ENCODE results near the gene CEACAM18.
"Not testable (repeated sequence)": the region's sequence is repeated elsewhere in the genome, so short reads cannot be mapped to it uniquely, and the experiment has no call there.

The CEACAM18 gene

GRCh38 chr19:51489113-51489512 is 10.8 kb downstream of the CEACAM18 start:
- no peak for DNase-seq (ENCODE audit: low read depth in 1 of 2, low spot score in 1 of 2)

DNA sequence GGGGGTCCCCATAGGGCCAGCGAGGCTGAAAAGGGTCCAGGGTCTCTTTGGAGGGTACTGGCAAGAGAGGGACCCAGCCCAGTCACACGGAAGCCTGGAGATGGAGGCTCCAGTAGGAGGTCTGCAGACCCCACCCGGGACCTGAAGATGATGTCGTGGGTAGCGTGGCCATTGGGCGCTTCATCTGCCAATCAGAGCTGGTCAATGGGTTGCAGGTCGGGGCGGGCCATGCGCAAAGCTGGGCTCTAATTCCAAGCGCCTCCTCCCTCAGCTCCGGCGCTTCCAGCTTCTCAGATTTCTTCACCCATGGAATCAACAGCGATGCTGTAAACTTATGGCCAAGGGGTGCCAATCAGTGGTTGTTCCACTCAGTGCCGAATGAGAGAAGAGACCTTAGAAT is 12.3 kb downstream of the CEACAM18 start:
- DNase-seq (ENCODE audit: low read depth in 1 of 2, low spot score in 1 of 2), result no peak

GRCh38 chr19:51491586-51491985 is 13.2 kb downstream of the CEACAM18 start:
- DNase-seq (ENCODE audit: low read depth in 1 of 2, low spot score in 1 of 2), result no peak

DNA sequence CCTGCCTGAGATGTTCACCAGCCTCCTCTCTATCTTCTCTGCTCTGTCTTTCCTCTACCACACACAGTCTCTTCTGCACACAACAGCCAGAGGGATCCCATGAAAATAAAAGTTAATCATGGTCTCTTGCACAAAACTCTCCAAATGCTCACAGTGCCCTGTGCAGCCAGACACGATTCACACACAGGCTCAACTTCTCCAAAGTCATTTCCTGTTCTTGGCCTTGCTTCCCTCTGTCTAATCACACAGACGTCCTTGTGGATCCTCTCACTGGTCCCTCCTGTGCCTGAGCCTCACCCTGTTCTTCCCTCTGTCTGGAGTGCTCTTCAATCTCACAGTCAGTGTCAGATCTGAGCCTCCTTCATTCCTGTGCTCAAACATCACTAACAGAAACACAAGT is 15.4 kb downstream of the CEACAM18 start:
- DNase-seq (ENCODE audit: low read depth in 1 of 2, low spot score in 1 of 2), result no peak

- DNase-seq (ENCODE audit: low read depth in 1 of 2, low spot score in 1 of 2), result no peak
Measured at GRCh38 chr19:51497666-51498065, 19.3 kb downstream of the CEACAM18 start.

DNA sequence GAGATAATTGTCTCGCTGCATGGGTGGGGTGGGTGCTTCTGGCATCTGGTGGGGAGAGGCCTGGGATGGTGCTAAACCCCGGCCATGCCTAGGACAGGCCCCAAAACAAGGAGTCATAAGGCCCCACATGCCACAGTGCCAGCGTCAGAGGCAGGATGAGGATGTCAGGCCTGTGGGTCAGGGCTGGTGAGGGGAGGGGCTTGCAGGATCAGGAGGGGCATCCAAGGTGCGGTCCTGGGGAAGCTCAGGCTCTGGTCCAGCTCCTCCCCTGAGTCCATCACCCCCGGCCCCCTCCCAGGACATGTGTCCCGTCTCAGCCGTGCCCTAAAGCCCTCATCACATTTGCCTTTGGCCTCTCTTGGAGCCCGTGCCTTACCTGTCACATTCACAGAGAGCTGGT is 22.6 kb downstream of the CEACAM18 start:
- DNase-seq (ENCODE audit: low read depth in 1 of 2, low spot score in 1 of 2), result not testable (repeated sequence)

- no peak for DNase-seq (ENCODE audit: low read depth in 1 of 2, low spot score in 1 of 2)
Measured at GRCh38 chr19:51501594-51502263, 23.4 kb downstream of the CEACAM18 start, which contains the start of gene SIGLEC12. TSS of gene SIGLEC12 (minus strand) at chr19:51501800. CDS start at chr19:51501733, 67 bp downstream.

DNA sequence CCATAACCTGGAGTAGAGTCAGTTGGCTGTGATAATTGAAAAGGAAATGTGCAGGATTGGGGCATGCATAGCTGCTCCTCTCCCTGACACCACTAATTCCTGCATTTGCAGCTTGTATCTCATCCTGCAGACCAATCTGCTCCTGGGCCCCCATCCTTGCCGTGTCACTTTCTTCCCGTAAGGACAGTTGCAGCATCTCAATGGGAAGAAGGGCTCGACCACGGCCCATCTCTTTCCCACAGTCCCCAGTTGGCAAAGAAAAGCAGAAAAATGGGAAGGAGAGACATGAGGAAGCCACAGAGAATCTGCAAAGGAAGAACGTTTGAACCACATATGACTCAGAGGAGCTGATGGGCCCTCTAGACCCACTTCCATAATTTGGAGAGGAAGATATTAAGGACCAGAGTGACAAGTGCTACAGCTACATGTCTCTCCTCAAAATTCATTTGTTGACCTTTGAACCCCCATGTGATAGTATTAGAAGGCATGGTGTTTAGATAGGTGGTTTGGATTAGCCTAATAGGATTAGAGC is 25.0 kb downstream of the CEACAM18 start:
- no peak for DNase-seq (ENCODE audit: low read depth in 1 of 2, low spot score in 1 of 2)

DNA sequence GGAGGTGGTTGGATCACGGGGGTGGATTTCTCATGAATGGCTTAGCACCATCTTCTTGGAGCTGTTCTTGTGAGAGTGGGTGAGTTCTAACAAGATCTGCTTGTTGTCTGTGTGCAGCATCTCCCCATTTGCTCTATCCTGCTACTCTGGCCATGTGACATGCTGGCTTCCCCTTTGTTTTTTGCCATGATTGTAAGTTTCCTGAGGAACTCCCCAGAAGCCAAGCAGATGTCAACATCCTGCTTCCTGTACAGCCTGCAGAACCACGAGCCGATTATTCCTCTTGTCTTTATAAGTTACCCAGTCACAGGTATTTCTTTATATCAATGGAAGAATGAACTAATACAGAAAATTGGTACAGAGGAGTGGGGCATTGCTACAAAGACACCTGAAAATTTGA is 25.6 kb downstream of the CEACAM18 start:
- no peak for DNase-seq (ENCODE audit: low read depth in 1 of 2, low spot score in 1 of 2)

- no peak for DNase-seq (ENCODE audit: low read depth in 1 of 2, low spot score in 1 of 2)
Measured at GRCh38 chr19:51505904-51506303, 27.6 kb downstream of the CEACAM18 start.

- DNase-seq (ENCODE audit: low read depth in 1 of 2, low spot score in 1 of 2), result no peak
Measured at GRCh38 chr19:51507192-51507591, 28.9 kb downstream of the CEACAM18 start.

DNA sequence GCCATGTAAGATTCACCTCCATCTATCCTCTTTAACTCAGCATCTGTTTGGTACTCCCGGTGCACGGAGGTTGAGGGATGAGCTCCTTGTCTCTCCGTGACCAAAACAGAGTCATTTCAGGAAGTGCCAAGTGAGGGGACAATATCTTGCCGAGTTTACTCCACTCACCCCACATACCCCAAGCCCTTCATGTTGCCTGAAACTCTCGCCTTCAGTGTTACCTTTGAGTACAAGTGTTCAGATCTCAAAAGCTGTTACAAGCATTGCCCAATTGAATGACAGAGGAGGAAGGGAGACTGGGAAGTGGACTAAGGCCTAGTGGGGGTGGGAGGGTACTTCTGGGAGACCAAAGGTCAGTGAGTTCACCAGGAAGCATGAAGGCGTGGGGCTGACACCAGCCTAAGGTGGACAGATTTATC is 29.3 kb downstream of the CEACAM18 start:
- no peak for DNase-seq (ENCODE audit: low read depth in 1 of 2, low spot score in 1 of 2)

- DNase-seq (ENCODE audit: low read depth in 1 of 2, low spot score in 1 of 2), result no peak
Measured at GRCh38 chr19:51508059-51508733, 29.9 kb downstream of the CEACAM18 start.

- DNase-seq (ENCODE audit: low read depth in 1 of 2, low spot score in 1 of 2), result no peak
Measured at GRCh38 chr19:51509823-51510660, 31.7 kb downstream of the CEACAM18 start.

GRCh38 chr19:51511353-51511752 is 33.0 kb downstream of the CEACAM18 start:
- no peak for DNase-seq (ENCODE audit: low read depth in 1 of 2, low spot score in 1 of 2)

DNA sequence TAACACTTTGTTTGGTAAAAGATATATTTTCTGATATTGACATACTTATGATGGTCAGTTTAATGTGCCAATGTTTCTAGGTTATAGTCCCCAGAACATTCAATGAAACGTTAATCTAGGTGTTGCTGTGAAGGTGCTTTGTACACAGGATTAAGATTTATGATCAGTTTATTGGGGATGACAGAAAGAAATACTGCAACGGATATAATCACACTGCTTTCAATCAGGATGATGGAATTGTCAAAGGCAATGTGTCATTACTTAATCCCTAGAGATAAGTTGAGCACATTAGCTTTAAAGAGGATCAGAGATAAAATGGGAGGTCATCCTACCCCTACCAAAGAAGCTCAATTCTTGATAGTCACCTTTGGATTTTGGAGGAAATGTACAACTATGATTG is 35.6 kb downstream of the CEACAM18 start:
- DNase-seq (ENCODE audit: low read depth in 1 of 2, low spot score in 1 of 2), result no peak

DNA sequence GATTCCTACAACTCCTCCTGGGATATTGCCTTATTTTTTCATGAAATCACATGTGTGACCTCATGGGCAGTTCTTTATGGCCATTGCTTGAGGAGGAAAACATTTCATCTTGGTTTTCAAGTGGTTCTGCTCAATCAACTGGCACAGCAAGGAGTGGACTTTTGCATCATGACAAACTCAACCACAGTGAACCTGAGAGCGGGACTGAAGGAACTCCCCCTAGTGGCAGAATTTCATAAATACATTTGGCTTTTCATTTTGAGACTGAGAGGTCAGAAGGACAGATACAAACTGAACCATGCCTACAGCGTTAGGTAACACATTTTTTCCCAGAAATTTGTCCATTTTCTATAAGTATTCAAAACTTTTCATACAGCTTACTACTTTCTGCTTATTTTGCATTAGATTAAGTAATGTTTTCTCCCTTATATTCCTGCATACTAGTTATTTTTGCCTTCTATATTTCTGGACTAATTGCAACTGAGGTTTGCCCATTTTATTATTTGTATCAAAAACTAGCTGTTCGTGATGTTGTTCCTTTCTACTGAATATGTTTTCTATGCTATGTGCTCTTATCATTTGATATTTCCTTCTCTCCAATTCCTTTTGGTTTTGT is 36.6 kb downstream of the CEACAM18 start:
- no peak for DNase-seq (ENCODE audit: low read depth in 1 of 2, low spot score in 1 of 2)

DNA sequence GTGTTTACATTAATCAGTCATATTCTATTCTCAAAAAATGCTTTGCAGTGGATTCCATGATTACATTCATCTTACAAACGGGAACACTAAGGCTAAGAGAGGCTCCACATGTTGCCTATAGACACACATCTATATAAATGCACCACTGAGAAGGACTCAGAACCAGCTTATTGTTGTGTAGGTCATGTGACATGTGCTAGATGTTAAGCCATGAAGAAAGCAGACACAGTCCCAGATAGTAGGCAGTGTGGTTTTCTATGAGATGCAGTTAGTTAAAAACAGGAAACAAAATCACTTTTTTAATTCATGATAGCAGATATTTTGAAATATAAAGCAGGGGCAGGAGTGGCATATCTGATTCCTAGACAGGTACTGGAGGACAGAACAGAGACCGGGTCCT is 42.4 kb downstream of the CEACAM18 start:
- no peak for DNase-seq (ENCODE audit: low read depth in 1 of 2, low spot score in 1 of 2)

DNA sequence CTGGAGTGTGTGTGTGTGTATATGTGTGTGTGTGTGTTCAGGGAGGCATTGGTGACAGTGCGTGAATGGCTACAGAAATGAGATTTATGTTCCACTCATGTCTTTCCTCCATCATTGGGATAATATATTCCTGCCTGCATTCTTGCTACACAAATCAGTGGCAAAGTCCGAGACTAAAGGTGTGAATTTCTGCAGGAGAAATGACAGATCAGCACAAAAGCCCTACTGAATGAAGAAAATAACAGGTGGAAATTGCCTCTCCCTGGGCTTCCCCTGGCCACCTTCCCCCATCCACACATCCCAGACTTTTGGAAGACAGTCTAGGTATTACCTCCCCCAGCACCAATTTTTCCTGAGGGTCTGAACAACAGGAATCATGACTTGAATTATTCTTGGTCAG is 43.0 kb downstream of the CEACAM18 start:
- DNase-seq (ENCODE audit: low read depth in 1 of 2, low spot score in 1 of 2), result no peak

- no peak for DNase-seq (ENCODE audit: low read depth in 1 of 2, low spot score in 1 of 2)
Measured at GRCh38 chr19:51521781-51522180, 43.4 kb downstream of the CEACAM18 start.

DNA sequence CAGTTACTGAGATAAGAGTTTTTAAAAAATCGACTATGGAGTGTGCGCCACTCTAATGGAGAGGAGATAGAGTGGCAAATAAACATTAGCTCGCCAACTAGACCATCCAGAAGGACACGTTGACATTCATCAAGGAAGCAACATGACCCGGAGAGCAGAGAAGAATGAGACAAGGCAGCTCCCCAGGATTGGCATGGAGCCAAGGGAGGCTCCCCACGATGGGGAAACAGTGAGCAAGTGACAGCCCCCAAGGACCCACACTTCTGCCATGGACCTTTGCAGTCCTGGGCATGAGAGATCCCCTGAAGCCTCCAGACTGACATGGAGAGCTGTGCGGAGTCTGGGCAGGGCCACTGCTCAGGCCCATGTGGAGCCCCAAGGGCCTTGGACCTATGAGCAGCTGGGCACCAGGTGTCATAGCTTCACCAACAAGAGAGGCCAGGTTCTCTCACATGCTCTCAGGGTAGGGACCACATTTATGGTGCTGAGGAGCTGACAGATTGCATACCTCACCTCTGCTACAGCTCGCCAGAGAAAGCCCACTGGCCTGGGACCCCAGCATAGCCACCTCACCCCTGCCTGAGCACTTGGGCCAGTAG is 46.4 kb downstream of the CEACAM18 start:
- no peak for DNase-seq (ENCODE audit: low read depth in 1 of 2, low spot score in 1 of 2)

Measured in activated T-helper 1 cell treated with anti-CD3 and anti-CD28 coated beads, Interleukin-2, amount 50 U/mL, for 16 hours (primary cell).